GM19043 (cell line): ENCODE results near the gene MZF1.

Experiments used
- ATAC-seq: cut with Tn5 transposase; IDR thresholded peaks from one replicate; pipeline ENCODE4 v1.9.1; 2021; ENCODE audit warnings: low read depth; ENCODE audit not compliant: unreplicated experiment

MZF1 gene

DNA sequence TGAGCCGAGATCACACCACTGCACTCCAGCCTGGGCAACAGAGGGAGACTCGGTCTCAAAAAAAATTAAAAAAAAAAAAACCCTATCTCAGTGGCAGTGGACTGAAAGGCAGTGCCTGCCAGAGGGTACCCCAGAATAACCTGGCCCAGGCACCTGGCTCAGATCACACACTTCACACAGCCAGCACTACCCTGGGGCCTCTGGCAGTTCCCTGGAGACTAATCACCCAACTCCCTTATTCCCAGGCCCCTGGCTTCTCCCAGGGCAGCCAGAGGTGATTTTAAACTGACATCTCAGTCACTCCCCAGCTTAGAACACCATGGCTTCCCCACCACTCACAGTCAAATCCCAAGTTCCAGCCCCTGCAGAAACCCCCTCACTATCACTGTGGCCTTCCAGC lies 57.9 kb downstream of the MZF1 start:
- ATAC-seq = no peak

DNA sequence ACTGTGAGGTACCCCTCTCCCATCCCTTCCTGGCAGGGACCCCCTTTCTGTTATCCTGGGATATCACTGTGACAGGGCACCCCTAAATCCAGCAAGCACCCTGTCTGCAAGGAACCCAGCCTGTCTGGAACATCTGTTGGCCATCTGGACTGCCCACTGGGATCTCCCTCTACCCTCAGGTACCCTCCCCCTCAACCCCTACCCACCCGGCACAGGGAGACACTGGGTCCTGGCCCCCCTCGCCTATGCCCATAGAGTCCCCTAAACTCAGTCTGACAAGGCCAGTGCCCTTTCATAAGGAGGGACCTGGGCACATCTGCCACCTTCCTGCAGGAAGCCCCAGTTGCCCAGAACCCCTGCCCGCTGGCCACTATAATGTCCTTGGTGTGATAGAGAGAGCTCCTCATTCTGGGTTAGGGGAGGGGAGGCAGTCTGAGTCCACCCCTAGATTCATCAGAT lies 58.5 kb downstream of the MZF1 start:
- ATAC-seq = no peak

DNA sequence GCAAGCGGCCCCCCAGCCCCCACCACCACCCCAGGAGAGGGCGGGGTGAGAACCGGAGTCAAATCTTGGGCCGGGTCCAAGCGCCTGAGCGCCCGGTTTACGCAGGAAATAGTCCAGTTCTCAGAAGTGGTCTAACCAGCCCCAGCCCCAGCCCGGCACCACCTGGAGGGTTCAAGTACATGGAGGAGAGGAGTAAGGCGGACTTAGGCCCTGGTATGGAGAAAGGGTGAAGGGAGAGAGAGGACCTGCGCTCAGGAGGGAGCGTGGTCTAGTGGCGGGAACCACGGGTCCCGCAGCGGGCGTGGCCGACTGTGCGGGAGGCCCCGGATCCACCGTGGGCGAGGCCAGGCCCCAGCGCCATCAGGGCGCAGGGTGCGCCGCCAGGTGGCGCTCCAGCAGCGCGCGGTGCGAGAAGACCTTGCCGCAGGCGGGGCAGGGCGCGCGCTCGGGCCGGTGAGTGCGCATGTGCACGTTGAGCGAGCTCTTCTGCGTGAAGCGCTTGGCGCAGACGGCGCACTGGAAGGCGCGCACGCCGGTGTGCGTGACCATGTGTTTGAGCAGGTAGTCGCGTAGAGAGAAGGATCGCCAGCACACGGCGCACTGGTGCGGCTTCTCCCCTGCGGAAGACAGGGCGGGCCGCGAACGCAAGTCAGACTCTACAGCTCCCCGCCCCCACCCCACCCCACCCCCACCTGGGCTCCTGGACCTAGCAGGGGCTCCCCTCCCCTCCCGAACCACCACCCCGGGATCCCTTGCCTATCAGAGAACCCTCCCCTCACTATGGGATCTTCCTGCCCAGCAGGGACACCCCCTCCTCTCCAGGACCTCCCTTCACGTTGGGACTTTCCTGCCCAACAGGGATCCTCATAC lies 59.2 kb downstream of the MZF1 start:
- peak; percentile 59 for ATAC-seq

DNA sequence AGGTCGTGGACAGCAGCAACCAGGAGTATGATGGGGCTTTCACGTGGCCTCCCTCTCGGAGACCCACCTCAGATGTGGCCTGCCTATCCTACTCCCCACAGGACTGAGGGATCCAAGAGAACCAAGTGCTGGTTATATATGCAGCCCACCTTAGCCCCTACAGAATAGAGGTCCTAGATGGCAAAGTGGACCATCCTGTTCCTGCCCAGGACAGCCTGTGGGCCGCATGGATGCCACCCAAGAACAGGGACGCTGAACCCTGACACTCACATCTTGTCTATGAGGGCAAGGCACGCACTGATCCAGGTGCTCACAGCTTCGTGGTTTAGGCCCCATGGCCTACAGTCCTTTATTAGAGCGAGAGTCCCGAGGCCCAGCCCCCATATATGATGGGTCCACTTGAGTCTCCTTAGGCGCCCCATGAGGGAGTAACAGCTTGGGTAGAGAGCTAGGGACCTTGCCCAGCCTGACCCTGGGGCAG lies 59.9 kb downstream of the MZF1 start:
- no peak for ATAC-seq
